Tibial nerve (tissue), 4 donors: ENCODE results near the gene ADRB1. TPM values are rescaled to one million over a fixed set of nuclear protein-coding genes. Genes with fewer than 3 reads are reported as not detected.

Experiments used
- DNase-seq, 2 donors: peaks; one replicate each; pipeline ENCODE4 v3.0.0-alpha.2; 2019; ENCODE audit warnings: low spot score in 2 of 2
- H3K27ac ChIP-seq, 4 donors: fragments of 200-600 bp; sonication (generic) in 3 of 4; one replicate each; pipeline ENCODE4 v1.5.1; 2017 to 2019; ENCODE audit warnings: mild to moderate bottlenecking in 1 of 4
- H3K27me3 ChIP-seq, 2 donors: fragments of 200-600 bp; sonication (generic) in 1 of 2; one replicate each; pipeline versions ENCODE4 v1.5.1 to v1.6.0; 2017 to 2019
- H3K36me3 ChIP-seq, 3 donors: fragments of 200-600 bp; sonication (generic); one replicate each; pipeline ENCODE4 v1.5.1; 2018 to 2019
- H3K4me1 ChIP-seq, 4 donors: fragments of 200-600 bp; sonication (generic) in 3 of 4; one replicate each; pipeline ENCODE4 v1.5.1; 2017 to 2019
- H3K4me3 ChIP-seq, 4 donors: fragments of 200-600 bp; sonication (generic) in 3 of 4; one replicate each; pipeline ENCODE4 v1.5.1; 2017 to 2019; ENCODE audit warnings: mild to moderate bottlenecking in 1 of 4, moderate library complexity in 1 of 4
- H3K9me3 ChIP-seq, 4 donors: fragments of 200-600 bp; sonication (generic) in 3 of 4; one replicate each; pipeline ENCODE4 v1.5.1; 2017 to 2019
- CTCF ChIP-seq, 5 experiments: fragments of 200-600 bp in 3 of 5; fragments of 450-650 bp in 2 of 5; sonication (generic) in 3 of 5; IDR thresholded peaks; one replicate each; pipeline ENCODE4 v1.5.1; 2016 to 2019; ENCODE audit warnings: antibody characterized with exemption in 5 of 5, mild to moderate bottlenecking in 3 of 5, moderate library complexity in 2 of 5
- EP300 ChIP-seq, 2 donors: sonication (generic); formaldehyde crosslinking; IDR thresholded peaks; one replicate each; pipeline ENCODE4 v1.6.1; 2017; ENCODE audit warnings: antibody characterized with exemption in 2 of 2, mild to moderate bottlenecking in 1 of 2
- POLR2A ChIP-seq, 2 donors: fragments of 450-650 bp; IDR thresholded peaks; one replicate each; pipeline ENCODE4 v1.6.1; 2017; ENCODE audit warnings: antibody characterized with exemption in 2 of 2, mild to moderate bottlenecking in 2 of 2, moderate library complexity in 2 of 2
- WGBS, 2 donors: methylation state at CpG; one replicate each; pipeline ENCODE4 v1.1.5; 2018; 5-methylcytosine and 5-hydroxymethylcytosine counted together
- total RNA-seq, 4 donors: library from RNA; depleted of rRNA; stranded (reverse); fragments of >200 nt; gene quantifications; one replicate each; pipeline ENCODE4 v1.1.0, GENCODE V29; 2016

ADRB1 gene
- total RNA-seq, 4 donors from 2014 or later: 0.30 to 1.4 (median 1.1) TPM

- no peaks in the 10 kb centered on the region for H3K9me3 ChIP-seq
- H3K36me3 ChIP-seq: no peaks in the 10 kb centered on the region
- no peak overlapping the region for H3K4me3 ChIP-seq
- TF ChIP-seq POLR2A (IDR thresholded peaks at IDR 0.05): no peak
- no peak for TF ChIP-seq CTCF (IDR thresholded peaks at IDR 0.05)
- no peak for TF ChIP-seq EP300 (IDR thresholded peaks at IDR 0.05)
- H3K27ac ChIP-seq: no peak overlapping the region
- H3K4me1 ChIP-seq: peaks cover 0 to 14% (median 3%) of the 10 kb centered on the region in 4 donors
- 73 to 83% methylated on average over 3 of the region's 3 CpGs for WGBS, 2 donors
- no peak for DNase-seq
- H3K27me3 ChIP-seq: peaks cover 0 to 41% of the 10 kb centered on the region in 2 donors
These were observed 4.8 kb upstream of the ADRB1 start for GRCh38 chr10:114038819-114039218.

- no peak for TF ChIP-seq EP300 (IDR thresholded peaks at IDR 0.05)
- TF ChIP-seq CTCF (IDR thresholded peaks at IDR 0.05): no peak
- no peak for TF ChIP-seq POLR2A (IDR thresholded peaks at IDR 0.05)
- 86 to 90% methylated on average over 8 of the region's 8 CpGs for WGBS, 2 donors
- no peak overlapping the region for H3K4me3 ChIP-seq
- no peak for DNase-seq
- no peaks in the 10 kb centered on the region for H3K9me3 ChIP-seq
- H3K27ac ChIP-seq: no peak overlapping the region
- peaks cover 0 to 36% (median 3%) of the 10 kb centered on the region in 4 donors for H3K4me1 ChIP-seq
- H3K36me3 ChIP-seq: no peaks in the 10 kb centered on the region
- H3K27me3 ChIP-seq: peaks cover 0 to 59% of the 10 kb centered on the region in 2 donors
These were observed 2.5 kb upstream of the ADRB1 start for GRCh38 chr10:114041166-114041565.

- Histone ChIP-seq H3K4me3 (peak overlapping the region; percentile 21 to 54 (median 38)), H3K9me3 (no peaks in the 10 kb centered on the region), H3K27ac (peak overlapping the region in 2 of 4 donors; percentile 52 to 62), H3K4me1 (peaks cover 0 to 36% (median 3%) of the 10 kb centered on the region in 4 donors), H3K36me3 (no peaks in the 10 kb centered on the region), H3K27me3 (peaks cover 0 to 73% of the 10 kb centered on the region in 2 donors)
- WGBS, 2 donors: 2 to 3% methylated on average over 28 to 38 of the region's 38 CpGs
- DNase-seq: no peak
- TF ChIP-seq POLR2A (IDR thresholded peaks at IDR 0.05) (no peak), CTCF (IDR thresholded peaks at IDR 0.05) (no peak), EP300 (IDR thresholded peaks at IDR 0.05) (no peak)
These were observed 653 bp upstream of the ADRB1 start for GRCh38 chr10:114042895-114043531.

GRCh38 chr10:114044247-114045135 lies 825 bp downstream of the ADRB1 start:
- Histone ChIP-seq H3K36me3 (no peaks in the 10 kb centered on the region), H3K9me3 (no peaks in the 10 kb centered on the region), H3K4me3 (peak overlapping the region in 3 of 4 donors; percentile 14 to 54 (median 21)), H3K27me3 (peaks cover 0 to 74% of the 10 kb centered on the region in 2 donors), H3K27ac (no peak overlapping the region), H3K4me1 (peaks cover 0 to 36% (median 3%) of the 10 kb centered on the region in 4 donors)
- DNase-seq: no peak
- WGBS, 2 donors: 0 to 13% methylated on average over 3 to 55 of the region's 106 CpGs
- TF ChIP-seq EP300 (IDR thresholded peaks at IDR 0.05) (no peak), CTCF (IDR thresholded peaks at IDR 0.05) (no peak), POLR2A (IDR thresholded peaks at IDR 0.05) (no peak)
